COLO668 (cell line): Measurements from ENCODE around the gene PDXP.
"Not testable (repeated sequence)": the region's sequence is repeated elsewhere in the genome, so short reads cannot be mapped to it uniquely, and the experiment has no call there.

Experiments used
- DNase-seq: peaks from one replicate; lab custom pipeline; 2025; ENCODE audit not compliant: unreplicated experiment; lab: John Stamatoyannopoulos, UW

The PDXP gene

GRCh38 chr22:37696260-37696656, 37.7 kb downstream of the PDXP start:
- DNase-seq = not testable (repeated sequence)

GRCh38 chr22:37696657-37697537, 38.4 kb downstream of the PDXP start, which contains the start of gene TRIOBP:
TRIOBP (plus strand) TSS chr22:37697048; CDS start chr22:37701366, 4,318 bp downstream.
- peak; percentile 88 for DNase-seq

GRCh38 chr22:37697538-37697835, 39.0 kb downstream of the PDXP start:
- no peak for DNase-seq

- no peak for DNase-seq
Measured at GRCh38 chr22:37701141-37701786, 42.7 kb downstream of the PDXP start.

- no peak for DNase-seq
Measured at GRCh38 chr22:37703906-37704305, 45.4 kb downstream of the PDXP start.

GRCh38 chr22:37704645-37705044, 46.1 kb downstream of the PDXP start:
- DNase-seq = no peak

GRCh38 chr22:37705205-37705604, 46.7 kb downstream of the PDXP start:
- DNase-seq = no peak

GRCh38 chr22:37708580-37709444, 50.3 kb downstream of the PDXP start:
- no peak for DNase-seq

GRCh38 chr22:37709445-37709765, 50.9 kb downstream of the PDXP start:
- no peak for DNase-seq

- no peak for DNase-seq
Measured at GRCh38 chr22:37710675-37711074, 52.2 kb downstream of the PDXP start.

GRCh38 chr22:37711490-37711889, 53.0 kb downstream of the PDXP start:
- no peak for DNase-seq

GRCh38 chr22:37713761-37714160, 55.2 kb downstream of the PDXP start:
- no peak for DNase-seq

GRCh38 chr22:37714634-37715033, 56.1 kb downstream of the PDXP start:
- DNase-seq = no peak

GRCh38 chr22:37715760-37716159, 57.2 kb downstream of the PDXP start:
- no peak for DNase-seq
